Uterus (tissue), 4 donors: ENCODE measurements around the gene LRRC4C. TPM values are rescaled to one million over a fixed set of nuclear protein-coding genes. Genes with fewer than 3 reads are reported as not detected.

ENCODE experiments used
- DNase-seq, 2 donors: peaks; one replicate each; pipeline ENCODE4 v3.0.0-alpha.2; 2019 to 2020
- H3K27ac ChIP-seq, 2 donors: fragments of 200-600 bp; sonication (generic); 1 replicate in 1 of 2; 2 replicates in 1 of 2; pipeline ENCODE4 v1.5.1; 2016 to 2018
- H3K27me3 ChIP-seq, 2 donors: fragments of 200-600 bp; sonication (generic); one replicate each; pipeline ENCODE4 v1.5.1; 2018 to 2019; ENCODE audit warnings: control low read depth in 1 of 2
- H3K36me3 ChIP-seq, 2 donors: fragments of 200-600 bp; sonication (generic); one replicate each; pipeline ENCODE4 v1.5.1; 2019; ENCODE audit warnings: control low read depth in 1 of 2
- H3K4me1 ChIP-seq, 2 donors: fragments of 200-600 bp; sonication (generic); one replicate each; pipeline ENCODE4 v1.5.1; 2018 to 2019; ENCODE audit warnings: control low read depth in 1 of 2
- H3K4me3 ChIP-seq, 2 donors: fragments of 200-600 bp; sonication (generic); 1 replicate in 1 of 2; 2 replicates in 1 of 2; pipeline ENCODE4 v1.5.1; 2018 to 2019; ENCODE audit warnings: mild to moderate bottlenecking in 1 of 2
- H3K9me3 ChIP-seq, 2 donors: fragments of 200-600 bp; sonication (generic); one replicate each; pipeline ENCODE4 v1.5.1; 2019; ENCODE audit warnings: control low read depth in 1 of 2
- CTCF ChIP-seq, 4 experiments: fragments of 200-600 bp in 2 of 4; fragments of 450-650 bp in 2 of 4; sonication (generic) in 2 of 4; IDR thresholded peaks; one replicate each; pipeline ENCODE4 v1.5.1; 2016 to 2019; ENCODE audit warnings: antibody characterized with exemption in 4 of 4, mild to moderate bottlenecking in 2 of 4, moderate library complexity in 1 of 4
- POLR2A ChIP-seq, 2 donors: fragments of 450-650 bp; IDR thresholded peaks; one replicate each; pipeline ENCODE4 v1.6.1; 2016; ENCODE audit warnings: antibody characterized with exemption in 2 of 2, mild to moderate bottlenecking in 1 of 2, moderate library complexity in 1 of 2
- intact Hi-C: fragments of 100-400 bp; cut with DNase I; formaldehyde crosslinking; loops from one replicate; pipeline ENCODE4 v1.15.1; 2023; ENCODE audit warnings: low total_unique reads
- total RNA-seq, 4 donors: library from RNA; depleted of rRNA in 3 of 4; stranded (reverse); fragments of >200 nt in 3 of 4; gene quantifications; one replicate each; pipeline versions ENCODE4 v1.1.0 to v1.2.4, GENCODE V29; 2014 to 2023
- donor health status: DM: yes; HTN: yes; CAD: no.

LRRC4C gene
- total RNA-seq, 4 donors from 2014 or later, result 1.5 to 16.9 (median 2.1) TPM; not detected in 1

- Histone ChIP-seq H3K27ac (no peak overlapping the region), H3K4me1 (no peaks in the 10 kb centered on the region), H3K9me3 (no peaks in the 10 kb centered on the region), H3K27me3 (no peaks in the 10 kb centered on the region), H3K4me3 (no peak overlapping the region), H3K36me3 (no peaks in the 10 kb centered on the region)
- intact Hi-C loops, result no loop called here
- TF ChIP-seq POLR2A (IDR thresholded peaks at IDR 0.05) (no peak), CTCF (IDR thresholded peaks at IDR 0.05) (no peak)
- DNase-seq, result no peak
Measured at GRCh38 chr11:41222236-41222635, 237.2 kb downstream of the LRRC4C start.

GRCh38 chr11:41206388-41206787, 253.1 kb downstream of the LRRC4C start:
- Histone ChIP-seq H3K9me3 (no peaks in the 10 kb centered on the region), H3K36me3 (no peaks in the 10 kb centered on the region), H3K27me3 (no peaks in the 10 kb centered on the region), H3K27ac (no peak overlapping the region), H3K4me3 (no peak overlapping the region), H3K4me1 (no peaks in the 10 kb centered on the region)
- TF ChIP-seq CTCF (IDR thresholded peaks at IDR 0.05) (no peak), POLR2A (IDR thresholded peaks at IDR 0.05) (no peak)
- intact Hi-C loops, result no loop called here
- no peak for DNase-seq

- no peak overlapping the region for H3K27ac ChIP-seq
- no peaks in the 10 kb centered on the region for H3K9me3 ChIP-seq
- H3K4me1 ChIP-seq, result no peaks in the 10 kb centered on the region
- intact Hi-C loops, result no loop called here
- no peaks in the 10 kb centered on the region for H3K36me3 ChIP-seq
- H3K27me3 ChIP-seq, result no peaks in the 10 kb centered on the region
- TF ChIP-seq CTCF (IDR thresholded peaks at IDR 0.05) (no peak), POLR2A (IDR thresholded peaks at IDR 0.05) (no peak)
- no peak for DNase-seq
- no peak overlapping the region for H3K4me3 ChIP-seq
Measured at GRCh38 chr11:41201156-41201555, 258.3 kb downstream of the LRRC4C start.

- no peaks in the 10 kb centered on the region for H3K36me3 ChIP-seq
- H3K27ac ChIP-seq, result no peak overlapping the region
- no peak for TF ChIP-seq CTCF (IDR thresholded peaks at IDR 0.05)
- no peak for TF ChIP-seq POLR2A (IDR thresholded peaks at IDR 0.05)
- H3K9me3 ChIP-seq, result no peaks in the 10 kb centered on the region
- no peak overlapping the region for H3K4me3 ChIP-seq
- DNase-seq, result no peak
- intact Hi-C loops, result no loop called here
- no peaks in the 10 kb centered on the region for H3K4me1 ChIP-seq
- no peaks in the 10 kb centered on the region for H3K27me3 ChIP-seq
Measured at GRCh38 chr11:41190437-41191082, 268.9 kb downstream of the LRRC4C start.

GRCh38 chr11:41189701-41190436, 269.6 kb downstream of the LRRC4C start:
- H3K27me3 ChIP-seq, result no peaks in the 10 kb centered on the region
- H3K4me1 ChIP-seq, result no peaks in the 10 kb centered on the region
- no peaks in the 10 kb centered on the region for H3K9me3 ChIP-seq
- H3K36me3 ChIP-seq, result no peaks in the 10 kb centered on the region
- DNase-seq, result no peak
- H3K4me3 ChIP-seq, result no peak overlapping the region
- intact Hi-C loops, result no loop called here
- no peak for TF ChIP-seq POLR2A (IDR thresholded peaks at IDR 0.05)
- TF ChIP-seq CTCF (IDR thresholded peaks at IDR 0.05), result no peak
- H3K27ac ChIP-seq, result no peak overlapping the region
